CD8-positive, alpha-beta memory T cell (primary cell): ENCODE data around the gene HBZ. TPM values are rescaled to one million over a fixed set of nuclear protein-coding genes. Genes with fewer than 3 reads are reported as not detected.
"Not testable (repeated sequence)": the region's sequence is repeated elsewhere in the genome, so short reads cannot be mapped to it uniquely, and the experiment has no call there.

Experiments
- CTCF ChIA-PET: fragments of 350-600 bp; sonication (Branson Sonifier 250); formaldehyde crosslinking; loops from one replicate; lab custom pipeline; 2021; ENCODE audit warnings: antibody characterized with exemption; lab: Charles Lee
- POLR2A ChIA-PET: fragments of 350-600 bp; sonication (Branson Sonifier 250); formaldehyde crosslinking; loops from one replicate; lab custom pipeline; 2021; ENCODE audit warnings: antibody characterized with exemption; lab: Charles Lee
- DNase-seq, 5 donors: peaks; one replicate each; pipeline versions ENCODE4 v3.0.0 to v3.0.0-alpha.2; 2020 to 2022; ENCODE audit warnings: mixed read lengths in 1 of 5
- H3K27ac ChIP-seq: one replicate; pipeline ENCODE4 v1.7.0; 2013; ENCODE audit warnings: low read depth, mild to moderate bottlenecking, low read length, moderate library complexity
- H3K27me3 ChIP-seq: 2 replicates; pipeline ENCODE4 v1.7.0; 2013; ENCODE audit warnings: low read length, mild to moderate bottlenecking; ENCODE audit not compliant: insufficient read depth, poor library complexity, severe bottlenecking
- H3K36me3 ChIP-seq: 2 replicates; pipeline ENCODE4 v1.7.0; 2013; ENCODE audit warnings: mild to moderate bottlenecking, low read length, moderate library complexity; ENCODE audit not compliant: insufficient read depth
- H3K4me1 ChIP-seq: 2 replicates; pipeline ENCODE4 v1.7.0; 2013; ENCODE audit warnings: mild to moderate bottlenecking, low read length, moderate library complexity; ENCODE audit not compliant: insufficient read depth
- H3K4me3 ChIP-seq: 2 replicates; pipeline ENCODE4 v1.7.0; 2013; ENCODE audit warnings: mild to moderate bottlenecking, low read length
- H3K9me3 ChIP-seq: 2 replicates; pipeline ENCODE4 v1.7.0; 2013; ENCODE audit warnings: mild to moderate bottlenecking, low read length
- H3K27ac Mint-ChIP-seq, 8 donors: one replicate each; pipeline ENCODE4 v1.8.0; 2020 to 2021; ENCODE audit warnings: mixed read lengths in 8 of 8, mild to moderate bottlenecking in 6 of 8, inconsistent platforms in 3 of 8, moderate library complexity in 3 of 8
- H3K27me3 Mint-ChIP-seq, 2 donors: one replicate each; pipeline ENCODE4 v1.8.0; 2020 to 2021; ENCODE audit warnings: mixed read lengths in 2 of 2, mild to moderate bottlenecking in 1 of 2, moderate library complexity in 1 of 2
- H3K36me3 Mint-ChIP-seq, 3 donors: one replicate each; pipeline ENCODE4 v1.8.0; 2020 to 2021; ENCODE audit warnings: mixed read lengths in 3 of 3, inconsistent platforms in 1 of 3, mild to moderate bottlenecking in 1 of 3
- H3K4me1 Mint-ChIP-seq, 3 donors: one replicate each; pipeline ENCODE4 v1.8.0; 2020 to 2021; ENCODE audit warnings: mixed read lengths in 3 of 3, inconsistent platforms in 1 of 3, mild to moderate bottlenecking in 1 of 3
- H3K4me3 Mint-ChIP-seq, 7 donors: one replicate each; pipeline ENCODE4 v1.8.0; 2020 to 2021; ENCODE audit warnings: mixed read lengths in 7 of 7, mild to moderate bottlenecking in 6 of 7, moderate library complexity in 4 of 7, inconsistent platforms in 2 of 7
- H3K9me3 Mint-ChIP-seq, 5 donors: one replicate each; pipeline ENCODE4 v1.8.0; 2020 to 2022; ENCODE audit warnings: mixed read lengths in 5 of 5, mild to moderate bottlenecking in 3 of 5, moderate library complexity in 2 of 5, inconsistent platforms in 1 of 5
- polyA plus RNA-seq: library from polyadenylated mRNA; unstranded; fragments of 300-500 nt; fragmentation: Illumina TruSeq; gene quantifications from one replicate; pipeline ENCODE4 v1.2.3, GENCODE V29; 2021
- total RNA-seq, 2 experiments: library from RNA; stranded (reverse); gene quantifications; one replicate each; pipeline ENCODE4 v1.2.3, GENCODE V29; 2021

The HBZ gene
- total and polyA plus RNA-seq, 3 experiments from 2014 or later, result not detected

DNA sequence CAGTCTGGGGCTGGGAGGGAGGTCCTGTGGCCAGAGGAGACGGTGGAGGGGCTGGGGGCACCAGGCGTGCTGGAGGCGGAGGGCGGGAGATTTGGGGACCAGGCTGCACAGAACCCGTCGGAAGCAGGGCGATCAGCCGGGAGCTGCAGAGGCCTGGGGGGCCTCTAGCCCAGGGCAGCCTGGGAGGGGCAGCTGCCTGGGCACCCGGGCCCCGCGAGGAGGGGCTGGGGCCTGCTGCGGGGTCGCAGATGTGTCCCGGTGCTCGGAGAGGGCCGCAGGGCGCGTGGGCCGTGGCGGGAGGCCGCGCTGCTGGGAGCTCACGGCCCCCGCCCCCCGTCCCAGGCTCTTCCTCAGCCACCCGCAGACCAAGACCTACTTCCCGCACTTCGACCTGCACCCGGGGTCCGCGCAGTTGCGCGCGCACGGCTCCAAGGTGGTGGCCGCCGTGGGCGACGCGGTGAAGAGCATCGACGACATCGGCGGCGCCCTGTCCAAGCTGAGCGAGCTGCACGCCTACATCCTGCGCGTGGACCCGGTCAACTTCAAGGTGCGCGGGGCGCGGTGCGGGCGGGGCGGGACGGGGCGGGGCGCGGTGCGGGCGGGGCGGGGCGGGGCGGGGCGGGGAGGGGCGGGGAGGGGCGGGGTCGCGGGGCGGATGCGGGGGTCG, 1.2 kb downstream of the HBZ start:
- peaks cover 26 to 34% of the 10 kb centered on the region in 2 donors for H3K27me3 Mint-ChIP-seq
- POLR2A ChIA-PET, H3K9me3 Mint-ChIP-seq, H3K4me3 Mint-ChIP-seq, H3K4me1 ChIP-seq, H3K27ac Mint-ChIP-seq, H3K36me3 ChIP-seq, CTCF ChIA-PET, H3K4me3 ChIP-seq, H3K27me3 ChIP-seq, H3K27ac ChIP-seq, H3K9me3 ChIP-seq, H3K36me3 Mint-ChIP-seq: not testable (repeated sequence)
- DNase-seq, result peak in 1 of 5 donors; percentile 5
- H3K4me1 Mint-ChIP-seq, result peaks cover 5 to 10% (median 7%) of the 10 kb centered on the region in 3 donors

DNA sequence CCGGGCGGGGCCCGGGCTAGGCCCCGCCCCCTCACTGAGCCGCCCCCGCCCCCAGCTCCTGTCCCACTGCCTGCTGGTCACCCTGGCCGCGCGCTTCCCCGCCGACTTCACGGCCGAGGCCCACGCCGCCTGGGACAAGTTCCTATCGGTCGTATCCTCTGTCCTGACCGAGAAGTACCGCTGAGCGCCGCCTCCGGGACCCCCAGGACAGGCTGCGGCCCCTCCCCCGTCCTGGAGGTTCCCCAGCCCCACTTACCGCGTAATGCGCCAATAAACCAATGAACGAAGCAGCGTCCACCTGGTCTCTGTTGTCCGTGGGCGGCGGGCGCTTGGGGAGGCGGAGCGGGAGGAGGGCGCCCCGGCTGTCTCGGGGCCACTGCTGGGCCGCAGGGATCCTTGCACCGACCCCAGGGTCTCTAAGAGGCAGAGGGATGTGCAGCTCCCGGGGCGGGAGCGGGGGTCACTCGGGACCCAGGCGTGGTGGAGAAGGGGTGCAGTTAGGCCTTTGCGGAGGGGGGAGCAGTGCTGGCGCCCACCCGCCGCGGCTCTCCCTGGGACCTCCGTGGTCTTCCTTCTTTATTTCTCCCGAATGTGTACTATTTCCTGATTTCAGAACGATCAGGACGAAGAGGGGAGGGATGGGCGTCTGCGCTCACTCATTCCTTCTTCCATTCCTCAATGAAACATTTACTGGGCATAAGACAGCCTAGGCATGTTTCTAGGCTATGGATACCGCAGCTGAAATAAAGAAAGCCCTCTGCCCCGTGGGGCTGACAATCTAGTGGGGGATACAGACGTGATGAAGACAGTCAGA, 2.0 kb downstream of the HBZ start:
- H3K36me3 ChIP-seq, result no peaks in the 10 kb centered on the region
- Mint-ChIP-seq H3K27me3 (peaks cover 28 to 39% of the 10 kb centered on the region in 2 donors), H3K4me1 (peaks cover 5 to 10% (median 7%) of the 10 kb centered on the region in 3 donors), H3K9me3 (no peaks in the 10 kb centered on the region), H3K4me3 (peak overlapping the region; percentile 71 to 84 (median 81)), H3K36me3 (peaks cover 0 to 4% (median 0%) of the 10 kb centered on the region in 3 donors), H3K27ac (peak overlapping the region in 1 of 8 donors; percentile 20)
- ChIA-PET POLR2A (no interaction called here), CTCF (no interaction called here)
- peak in 3 of 5 donors; percentile 10 to 50 (median 21) for DNase-seq
- H3K4me1 ChIP-seq, result peaks cover 9% of the 10 kb centered on the region
- H3K4me3 ChIP-seq, result peak overlapping the region; percentile 37
- H3K27ac ChIP-seq, result peak overlapping the region; percentile 6
- peaks cover 10% of the 10 kb centered on the region for H3K27me3 ChIP-seq
- no peaks in the 10 kb centered on the region for H3K9me3 ChIP-seq

DNA sequence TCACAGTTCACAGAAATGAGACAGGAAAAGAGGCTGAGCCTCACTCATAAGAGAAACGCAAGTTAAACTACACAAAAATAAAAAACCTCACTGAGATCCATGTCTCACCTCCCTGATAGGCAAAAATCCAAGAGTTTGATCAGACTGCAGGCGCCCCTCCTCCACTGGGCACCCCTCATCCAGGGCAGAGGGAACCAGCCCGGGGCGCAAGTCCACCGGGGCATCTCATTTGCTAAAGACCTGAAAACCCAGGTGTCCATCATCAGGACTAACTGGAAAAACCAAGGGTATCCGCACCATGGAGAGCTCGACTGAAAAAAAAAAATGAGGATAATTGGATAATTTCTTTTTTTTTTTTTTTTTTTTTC, 2.6 kb downstream of the HBZ start:
- CTCF ChIA-PET, result interaction anchor here (1.1 kb wide), 1 partner anchor 48 kb away, joined by 3 read pairs; no protein-coding TSS in a partner anchor
- POLR2A ChIA-PET, result no interaction called here
- no peaks in the 10 kb centered on the region for H3K36me3 ChIP-seq
- peak overlapping the region; percentile 37 for H3K4me3 ChIP-seq
- peak in 1 of 5 donors; percentile 17 for DNase-seq
- H3K27ac ChIP-seq, result peak overlapping the region; percentile 6
- Mint-ChIP-seq H3K4me3 (peak overlapping the region; percentile 71 to 84 (median 81)), H3K9me3 (no peaks in the 10 kb centered on the region), H3K27me3 (peaks cover 29 to 42% of the 10 kb centered on the region in 2 donors), H3K4me1 (peaks cover 5 to 10% (median 7%) of the 10 kb centered on the region in 3 donors), H3K27ac (peak overlapping the region in 1 of 8 donors; percentile 20), H3K36me3 (peaks cover 0 to 4% (median 0%) of the 10 kb centered on the region in 3 donors)
- H3K9me3 ChIP-seq, result no peaks in the 10 kb centered on the region
- peaks cover 10% of the 10 kb centered on the region for H3K27me3 ChIP-seq
- H3K4me1 ChIP-seq, result peaks cover 9% of the 10 kb centered on the region

DNA sequence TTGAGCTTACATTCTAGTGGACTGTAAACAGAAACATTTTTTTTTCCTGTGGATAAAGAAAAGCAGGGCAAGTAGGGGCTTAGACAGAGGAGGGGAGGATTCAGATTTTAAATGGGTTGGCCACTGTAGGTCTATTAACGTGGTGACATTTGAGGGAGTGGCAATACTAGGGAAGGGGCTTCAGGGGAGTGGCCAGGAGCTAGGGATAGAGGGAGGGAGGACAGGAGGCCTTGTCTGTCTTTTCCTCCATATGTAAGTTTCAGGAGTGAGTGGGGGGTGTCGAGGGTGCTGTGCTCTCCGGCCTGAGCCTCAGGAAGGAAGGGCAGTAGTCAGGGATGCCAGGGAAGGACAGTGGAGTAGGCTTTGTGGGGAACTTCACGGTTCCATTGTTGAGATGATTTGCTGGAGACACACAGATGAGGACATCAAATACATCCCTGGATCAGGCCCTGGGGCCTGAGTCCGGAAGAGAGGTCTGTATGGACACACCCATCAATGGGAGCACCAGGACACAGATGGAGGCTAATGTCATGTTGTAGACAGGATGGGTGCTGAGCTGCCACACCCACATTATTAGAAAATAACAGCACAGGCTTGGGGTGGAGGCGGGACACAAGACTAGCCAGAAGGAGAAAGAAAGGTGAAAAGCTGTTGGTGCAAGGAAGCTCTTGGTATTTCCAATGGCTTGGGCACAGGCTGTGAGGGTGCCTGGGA, 6.8 kb downstream of the HBZ start:
- DNase-seq, result no peak
- no peaks in the 10 kb centered on the region for H3K9me3 Mint-ChIP-seq
- no peak overlapping the region for H3K4me3 Mint-ChIP-seq
- H3K27me3 Mint-ChIP-seq, result peaks cover 29 to 44% of the 10 kb centered on the region in 2 donors
- CTCF ChIA-PET, result interaction anchor here (1.2 kb wide), 1 partner anchor 42 kb away, joined by 3 read pairs; no protein-coding TSS in a partner anchor
- peaks cover 5 to 8% (median 7%) of the 10 kb centered on the region in 3 donors for H3K4me1 Mint-ChIP-seq
- H3K27me3 ChIP-seq, result peaks cover 9% of the 10 kb centered on the region
- peaks cover 8% of the 10 kb centered on the region for H3K4me1 ChIP-seq
- no peaks in the 10 kb centered on the region for H3K9me3 ChIP-seq
- H3K27ac ChIP-seq, result no peak overlapping the region
- POLR2A ChIA-PET, result interaction anchor here (0.6 kb wide), 1 partner anchor 66 kb away, joined by 5 read pairs; no protein-coding TSS in a partner anchor
- no peaks in the 10 kb centered on the region for H3K36me3 ChIP-seq
- H3K4me3 ChIP-seq, result no peak overlapping the region
- H3K36me3 Mint-ChIP-seq, result peaks cover 0 to 4% (median 0%) of the 10 kb centered on the region in 3 donors
- H3K27ac Mint-ChIP-seq, result peak overlapping the region in 2 of 8 donors; percentile 27 to 67

GRCh38 chr16:160242-160641, 7.8 kb downstream of the HBZ start:
- H3K4me3 ChIP-seq, H3K9me3 Mint-ChIP-seq, H3K4me3 Mint-ChIP-seq, H3K36me3 Mint-ChIP-seq, DNase-seq, POLR2A ChIA-PET, H3K4me1 ChIP-seq, H3K4me1 Mint-ChIP-seq, H3K9me3 ChIP-seq, CTCF ChIA-PET, H3K27ac Mint-ChIP-seq, H3K27me3 ChIP-seq, H3K36me3 ChIP-seq, H3K27ac ChIP-seq: not testable (repeated sequence)
- peaks cover 23 to 39% of the 10 kb centered on the region in 2 donors for H3K27me3 Mint-ChIP-seq

DNA sequence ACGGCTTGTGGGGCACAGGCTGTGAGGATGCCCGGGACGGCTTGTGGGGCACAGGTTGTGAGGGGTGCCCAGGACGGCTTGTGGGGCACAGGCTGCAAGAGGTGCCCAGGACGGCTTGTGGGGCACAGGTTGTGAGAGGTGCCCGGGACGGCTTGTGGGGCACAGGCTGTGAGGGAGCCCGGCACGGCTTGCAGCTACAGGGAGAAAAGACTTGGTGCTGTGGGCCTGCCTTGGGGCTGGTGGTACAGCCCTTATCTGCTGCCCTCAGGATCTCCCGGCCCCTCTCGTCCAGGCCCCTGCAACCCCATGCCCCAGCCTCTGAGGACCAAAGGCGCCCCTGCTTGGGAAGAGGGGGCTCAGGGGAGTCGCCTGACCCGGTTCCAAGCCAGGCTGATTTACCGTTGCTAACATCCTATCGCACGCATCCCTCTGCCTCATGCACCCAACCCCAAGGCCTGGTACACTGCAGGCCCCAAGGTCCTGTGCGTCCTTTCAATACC, 8.3 kb downstream of the HBZ start:
- H3K36me3 ChIP-seq, result no peaks in the 10 kb centered on the region
- Mint-ChIP-seq H3K4me1 (peaks cover 0 to 9% (median 5%) of the 10 kb centered on the region in 3 donors), H3K4me3 (no peak overlapping the region), H3K27ac (no peak overlapping the region), H3K27me3 (peaks cover 23 to 41% of the 10 kb centered on the region in 2 donors), H3K9me3 (no peaks in the 10 kb centered on the region), H3K36me3 (no peaks in the 10 kb centered on the region)
- H3K9me3 ChIP-seq, result no peaks in the 10 kb centered on the region
- no peak for DNase-seq
- H3K27ac ChIP-seq, result no peak overlapping the region
- peaks cover 8% of the 10 kb centered on the region for H3K27me3 ChIP-seq
- peaks cover 8% of the 10 kb centered on the region for H3K4me1 ChIP-seq
- ChIA-PET CTCF (no interaction called here), POLR2A (no interaction called here)
- no peak overlapping the region for H3K4me3 ChIP-seq

GRCh38 chr16:162271-162991, 10.0 kb downstream of the HBZ start:
- H3K4me1 Mint-ChIP-seq, result peaks cover 0 to 14% (median 10%) of the 10 kb centered on the region in 3 donors
- H3K4me3 Mint-ChIP-seq, result no peak overlapping the region
- no peak for DNase-seq
- CTCF ChIA-PET, result no interaction called here
- POLR2A ChIA-PET, result no interaction called here
- peak overlapping the region in 1 of 8 donors; percentile 71 for H3K27ac Mint-ChIP-seq
- peaks cover 10% of the 10 kb centered on the region for H3K4me1 ChIP-seq
- H3K36me3 ChIP-seq, result no peaks in the 10 kb centered on the region
- no peak overlapping the region for H3K27ac ChIP-seq
- H3K9me3 ChIP-seq, result no peaks in the 10 kb centered on the region
- no peak overlapping the region for H3K4me3 ChIP-seq
- H3K27me3 Mint-ChIP-seq, result peaks cover 27 to 46% of the 10 kb centered on the region in 2 donors
- H3K27me3 ChIP-seq, result peaks cover 20% of the 10 kb centered on the region
- H3K36me3 Mint-ChIP-seq, result no peaks in the 10 kb centered on the region
- no peaks in the 10 kb centered on the region for H3K9me3 Mint-ChIP-seq
